WTC11 (cell line): ENCODE results near the gene MPIG6B. TPM values are rescaled to one million over a fixed set of nuclear protein-coding genes. Genes with fewer than 3 reads are reported as not detected.

Source experiments
- AR ChIP-seq: fragments of 250-450 bp; sonication (Bioruptor Pico); IDR thresholded peaks from 2 replicates; pipeline ENCODE4 v1.9.0; 2021; ENCODE audit warnings: mild to moderate bottlenecking
- ARID4B ChIP-seq: sonication (generic); formaldehyde crosslinking; IDR thresholded peaks from 2 replicates; pipeline ENCODE4 v1.8.0; 2023; ENCODE audit warnings: missing genetic modification reagents, mild to moderate bottlenecking, borderline replicate concordance
- ATF2 ChIP-seq: sonication (generic); formaldehyde crosslinking; IDR thresholded peaks from 2 replicates; pipeline ENCODE4 v1.8.1; 2022; ENCODE audit warnings: low read depth, missing genetic modification reagents, borderline replicate concordance
- E2F1 ChIP-seq: sonication (generic); formaldehyde crosslinking; IDR thresholded peaks from 2 replicates; pipeline ENCODE4 v1.8.0; 2022; ENCODE audit warnings: mild to moderate bottlenecking, missing genetic modification reagents
- E2F4 ChIP-seq: sonication (generic); formaldehyde crosslinking; IDR thresholded peaks from 2 replicates; pipeline ENCODE4 v1.8.1; 2022; ENCODE audit warnings: low read depth, mild to moderate bottlenecking, moderate library complexity, missing genetic modification reagents, borderline replicate concordance
- ERG ChIP-seq: fragments of 250-450 bp; sonication (Bioruptor Pico); IDR thresholded peaks from 2 replicates; pipeline ENCODE4 v1.8.0; 2021; ENCODE audit warnings: mild to moderate bottlenecking
- IRF1 ChIP-seq: sonication (generic); formaldehyde crosslinking; IDR thresholded peaks from 2 replicates; pipeline ENCODE4 v1.8.0; 2023; ENCODE audit warnings: missing genetic modification reagents
- MXD4 ChIP-seq: fragments of 250-450 bp; sonication (Bioruptor Pico); IDR thresholded peaks from 2 replicates; pipeline ENCODE4 v1.8.0; 2021; ENCODE audit warnings: mild to moderate bottlenecking, moderate library complexity, borderline replicate concordance
- PRDM15 ChIP-seq: sonication (generic); formaldehyde crosslinking; IDR thresholded peaks from 2 replicates; pipeline ENCODE4 v1.8.0; 2022; ENCODE audit warnings: missing genetic modification reagents
- RELA ChIP-seq: sonication (generic); formaldehyde crosslinking; IDR thresholded peaks from 2 replicates; pipeline ENCODE4 v1.8.1; 2022; ENCODE audit warnings: missing genetic modification reagents, mild to moderate bottlenecking, borderline replicate concordance
- SP1 ChIP-seq: sonication (generic); formaldehyde crosslinking; conservative IDR thresholded peaks from 2 replicates; pipeline ENCODE4 v1.8.1; 2022; ENCODE audit warnings: missing genetic modification reagents
- TEAD1 ChIP-seq: sonication (generic); formaldehyde crosslinking; IDR thresholded peaks from 2 replicates; pipeline ENCODE4 v1.8.0; 2022; ENCODE audit warnings: mild to moderate bottlenecking, missing genetic modification reagents
- USF2 ChIP-seq: sonication (generic); formaldehyde crosslinking; IDR thresholded peaks from 2 replicates; pipeline ENCODE4 v1.8.1; 2023; ENCODE audit warnings: mild to moderate bottlenecking, missing genetic modification reagents, moderate library complexity
- ZNF416 ChIP-seq: fragments of 250-450 bp; sonication (Bioruptor Pico); IDR thresholded peaks from 2 replicates; pipeline ENCODE4 v1.9.0; 2021; ENCODE audit warnings: mild to moderate bottlenecking, inconsistent platforms
- total RNA-seq: library from RNA; stranded (reverse); gene quantifications from 3 replicates; pipeline ENCODE4 v1.2.3, GENCODE V29; 2021

MPIG6B gene
- total RNA-seq, 1 experiment from 2014 or later = 0.09 TPM

- TF ChIP-seq AR (CRISPR knock-in tag) (no peak), RELA (CRISPR knock-in tag) (no peak), IRF1 (CRISPR knock-in tag) (no peak), USF2 (CRISPR knock-in tag) (no peak), ATF2 (CRISPR knock-in tag) (no peak), E2F1 (CRISPR knock-in tag) (no peak), ZNF416 (no peak), ARID4B (CRISPR knock-in tag) (no peak), PRDM15 (CRISPR knock-in tag) (no peak), SP1 (no peak), ERG (CRISPR knock-in tag) (no peak), TEAD1 (no peak), MXD4 (CRISPR knock-in tag) (no peak), E2F4 (CRISPR knock-in tag) (no peak)
Observed at GRCh38 chr6:31741815-31742214, 18.6 kb downstream of the MPIG6B start (continued).
